ENCODE results near the gene CSH2. TPM values are rescaled to one million over a fixed set of nuclear protein-coding genes. Genes with fewer than 3 reads are reported as not detected.

Gene CSH2
- total and polyA plus RNA-seq, 3 experiments from 2014 or later = not detected

DNA sequence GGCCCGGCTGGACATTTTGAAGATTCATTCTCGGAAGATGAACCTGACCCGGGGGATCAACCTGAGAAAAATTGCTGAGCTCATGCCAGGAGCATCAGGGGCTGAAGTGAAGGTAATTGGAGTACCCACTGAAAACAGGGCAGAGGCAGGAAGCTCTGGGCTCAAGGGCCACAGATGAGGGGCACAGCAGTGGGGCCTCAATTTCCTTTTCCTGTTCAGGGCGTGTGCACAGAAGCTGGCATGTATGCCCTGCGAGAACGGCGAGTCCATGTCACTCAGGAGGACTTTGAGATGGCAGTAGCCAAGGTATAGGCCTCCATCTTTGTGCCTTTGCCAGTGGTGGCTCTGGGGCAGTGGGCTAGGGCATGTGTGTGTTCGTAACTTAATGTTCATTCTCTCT, 42.0 kb downstream of the CSH2 start:
- Mint-ChIP-seq H3K4me1 (peaks cover 63 to 71% (median 69%) of the 10 kb centered on the region in 3 donors), H3K36me3 (peaks cover 12 to 91% (median 21%) of the 10 kb centered on the region in 3 donors)

GRCh38 chr17:63830904-63831491, 42.5 kb downstream of the CSH2 start:
- Mint-ChIP-seq H3K9me3 (no peaks in the 10 kb centered on the region), H3K27me3 (peaks cover 0 to 3% of the 10 kb centered on the region in 2 donors), H3K36me3 (peaks cover 12 to 90% (median 21%) of the 10 kb centered on the region in 3 donors), H3K27ac (peak overlapping the region; percentile 10 to 98 (median 66)), H3K4me1 (peaks cover 68 to 75% (median 74%) of the 10 kb centered on the region in 3 donors), H3K4me3 (peak overlapping the region in 5 of 7 donors; percentile 45 to 66 (median 58))
- DNase-seq = no peak
- POLR2A ChIA-PET = interaction anchor here (1.7 to 7.8 kb wide), 2 partner anchors 10 to 58 kb away, joined by 6 to 73 read pairs; partner anchors contain the start of genes CCDC47, DDX42 and SMARCD2
- no peaks in the 10 kb centered on the region for H3K9me3 ChIP-seq (ENCODE audit: low read length)
- H3K4me3 ChIP-seq (ENCODE audit: low read length) = no peak overlapping the region
- no peak overlapping the region for H3K27ac ChIP-seq (ENCODE audit: low read depth, low read length)
- no peaks in the 10 kb centered on the region for H3K27me3 ChIP-seq (ENCODE audit: insufficient read depth, low read length, poor library complexity, severe bottlenecking)
- CTCF ChIA-PET = interaction anchor here (4.8 to 6.1 kb wide), 3 partner anchors 10 to 133 kb away, joined by 19 to 48 read pairs (median 37); partner anchors contain the start of gene SMARCD2
- peaks cover 56% of the 10 kb centered on the region for H3K36me3 ChIP-seq (ENCODE audit: insufficient read depth, low read length)
- H3K4me1 ChIP-seq (ENCODE audit: insufficient read depth, low read length) = peaks cover 61% of the 10 kb centered on the region

More for the DNA sequence above, 42.0 kb downstream of the CSH2 start:
- Mint-ChIP-seq H3K27me3 (peaks cover 0 to 3% of the 10 kb centered on the region in 2 donors), H3K9me3 (no peaks in the 10 kb centered on the region), H3K27ac (peak overlapping the region; percentile 55 to 98 (median 72)), H3K4me3 (peak overlapping the region in 5 of 7 donors; percentile 12 to 66 (median 50))
- Histone ChIP-seq H3K4me3 (ENCODE audit: low read length) (peak overlapping the region; percentile 6), H3K27me3 (ENCODE audit: insufficient read depth, low read length, poor library complexity, severe bottlenecking) (no peaks in the 10 kb centered on the region), H3K36me3 (ENCODE audit: insufficient read depth, low read length) (peaks cover 59% of the 10 kb centered on the region), H3K4me1 (ENCODE audit: insufficient read depth, low read length) (peaks cover 56% of the 10 kb centered on the region), H3K9me3 (ENCODE audit: low read length) (no peaks in the 10 kb centered on the region), H3K27ac (ENCODE audit: low read depth, low read length) (no peak overlapping the region)
- no peak for DNase-seq
- CTCF ChIA-PET = interaction anchor here (4.8 to 6.1 kb wide), 3 partner anchors 9 to 134 kb away, joined by 19 to 48 read pairs (median 37); partner anchors contain the start of gene SMARCD2
- POLR2A ChIA-PET = interaction anchor here (7.8 kb wide), 1 partner anchor 10 kb away, joined by 73 read pairs; the partner anchor contains the start of gene SMARCD2

- Histone ChIP-seq H3K9me3 (ENCODE audit: low read length) (no peaks in the 10 kb centered on the region), H3K4me1 (ENCODE audit: insufficient read depth, low read length) (peaks cover 66% of the 10 kb centered on the region), H3K4me3 (ENCODE audit: low read length) (no peak overlapping the region), H3K27me3 (ENCODE audit: insufficient read depth, low read length, poor library complexity, severe bottlenecking) (no peaks in the 10 kb centered on the region), H3K36me3 (ENCODE audit: insufficient read depth, low read length) (peaks cover 60% of the 10 kb centered on the region), H3K27ac (ENCODE audit: low read depth, low read length) (no peak overlapping the region)
- peak overlapping the region in 7 of 8 donors; percentile 28 to 98 (median 78) for H3K27ac Mint-ChIP-seq
- peaks cover 15 to 89% (median 20%) of the 10 kb centered on the region in 3 donors for H3K36me3 Mint-ChIP-seq
- peaks cover 70 to 79% (median 78%) of the 10 kb centered on the region in 3 donors for H3K4me1 Mint-ChIP-seq
- CTCF ChIA-PET = interaction anchor here (4.8 to 6.1 kb wide), 3 partner anchors 10 to 132 kb away, joined by 19 to 48 read pairs (median 37); partner anchors contain the start of gene SMARCD2
- H3K4me3 Mint-ChIP-seq = peak overlapping the region in 6 of 7 donors; percentile 21 to 58 (median 31)
- peaks cover 0 to 3% of the 10 kb centered on the region in 2 donors for H3K27me3 Mint-ChIP-seq
- DNase-seq = no peak
- H3K9me3 Mint-ChIP-seq = no peaks in the 10 kb centered on the region
- POLR2A ChIA-PET = interaction anchor here (1.1 to 7.8 kb wide), 3 partner anchors 11 to 135 kb away, joined by 3 to 73 read pairs (median 6); partner anchors contain the start of genes CCDC47, DDX42 and SMARCD2
Measured at GRCh38 chr17:63830278-63830677, 43.2 kb downstream of the CSH2 start.

- Mint-ChIP-seq H3K27me3 (peaks cover 0 to 2% of the 10 kb centered on the region in 2 donors), H3K9me3 (no peaks in the 10 kb centered on the region), H3K4me3 (peak overlapping the region in 5 of 7 donors; percentile 14 to 97 (median 50)), H3K4me1 (peaks cover 68 to 80% (median 75%) of the 10 kb centered on the region in 3 donors), H3K36me3 (peaks cover 22 to 89% (median 24%) of the 10 kb centered on the region in 3 donors), H3K27ac (peak overlapping the region in 6 of 8 donors; percentile 35 to 98 (median 60))
- CTCF ChIA-PET = interaction anchor here (1.0 to 6.1 kb wide), 3 partner anchors 12 to 47 kb away, joined by 3 to 48 read pairs (median 37); partner anchors contain the start of gene SMARCD2
- H3K4me3 ChIP-seq (ENCODE audit: low read length) = peak overlapping the region; percentile 94
- peaks cover 58% of the 10 kb centered on the region for H3K4me1 ChIP-seq (ENCODE audit: insufficient read depth, low read length)
- no peaks in the 10 kb centered on the region for H3K27me3 ChIP-seq (ENCODE audit: insufficient read depth, low read length, poor library complexity, severe bottlenecking)
- DNase-seq = no peak
- H3K36me3 ChIP-seq (ENCODE audit: insufficient read depth, low read length) = peaks cover 66% of the 10 kb centered on the region
- no peak overlapping the region for H3K27ac ChIP-seq (ENCODE audit: low read depth, low read length)
- POLR2A ChIA-PET = interaction anchor here (7.8 kb wide), 1 partner anchor 12 kb away, joined by 73 read pairs; the partner anchor contains the start of gene SMARCD2
- no peaks in the 10 kb centered on the region for H3K9me3 ChIP-seq (ENCODE audit: low read length)
Measured at GRCh38 chr17:63828936-63829335, 44.5 kb downstream of the CSH2 start.

GRCh38 chr17:63827801-63828221, 45.7 kb downstream of the CSH2 start:
- H3K27me3 ChIP-seq (ENCODE audit: insufficient read depth, low read length, poor library complexity, severe bottlenecking) = no peaks in the 10 kb centered on the region
- H3K4me1 ChIP-seq (ENCODE audit: insufficient read depth, low read length) = peaks cover 58% of the 10 kb centered on the region
- H3K27me3 Mint-ChIP-seq = peaks cover 0 to 2% of the 10 kb centered on the region in 2 donors
- H3K27ac Mint-ChIP-seq = peak overlapping the region; percentile 97 to 100 (median 99)
- peaks cover 63% of the 10 kb centered on the region for H3K36me3 ChIP-seq (ENCODE audit: insufficient read depth, low read length)
- peaks cover 70 to 88% (median 75%) of the 10 kb centered on the region in 3 donors for H3K4me1 Mint-ChIP-seq
- CTCF ChIA-PET = interaction anchor here (1.0 to 6.1 kb wide), 3 partner anchors 13 to 46 kb away, joined by 3 to 48 read pairs (median 37); partner anchors contain the start of gene SMARCD2
- peak overlapping the region; percentile 78 for H3K27ac ChIP-seq (ENCODE audit: low read depth, low read length)
- H3K4me3 Mint-ChIP-seq = peak overlapping the region; percentile 95 to 100 (median 97)
- peaks cover 24 to 87% (median 24%) of the 10 kb centered on the region in 3 donors for H3K36me3 Mint-ChIP-seq
- no peak for DNase-seq
- peak overlapping the region; percentile 94 for H3K4me3 ChIP-seq (ENCODE audit: low read length)
- no peaks in the 10 kb centered on the region for H3K9me3 ChIP-seq (ENCODE audit: low read length)
- POLR2A ChIA-PET = interaction anchor here (0.8 to 7.8 kb wide), 4 partner anchors 14 to 129 kb away, joined by 3 to 73 read pairs (median 15); partner anchors contain the start of genes CCDC47, DDX42 and SMARCD2
- no peaks in the 10 kb centered on the region for H3K9me3 Mint-ChIP-seq

GRCh38 chr17:63827002-63827800, 46.3 kb downstream of the CSH2 start, which contains the start of the genes FTSJ3 and PSMC5:
FTSJ3 (minus strand) TSS chr17:63827663; CDS start chr17:63826902, 761 bp downstream.
PSMC5 (plus strand) TSS chr17:63827431; CDS start chr17:63827491, 60 bp downstream.
- H3K27ac ChIP-seq (ENCODE audit: low read depth, low read length) = peak within 1 kb of the TSS; percentile 78
- POLR2A ChIA-PET = interaction anchor here (0.7 to 7.8 kb wide), 5 partner anchors 11 to 127 kb away, joined by 3 to 73 read pairs (median 3); partner anchors contain the start of genes CCDC47, DDX42, LIMD2 and SMARCD2
- H3K9me3 Mint-ChIP-seq = no peaks in the 10 kb centered on the region
- CTCF ChIA-PET = interaction anchor here (1.3 to 6.1 kb wide), 3 partner anchors 13 to 32 kb away, joined by 3 to 48 read pairs (median 37); partner anchors contain the start of gene SMARCD2
- no peaks in the 10 kb centered on the region for H3K27me3 ChIP-seq (ENCODE audit: insufficient read depth, low read length, poor library complexity, severe bottlenecking)
- H3K27ac Mint-ChIP-seq = peak within 1 kb of the TSS; percentile 97 to 100 (median 99)
- peaks cover 69 to 89% (median 72%) of the 10 kb centered on the region in 3 donors for H3K4me1 Mint-ChIP-seq
- peak within 1 kb of the TSS; percentile 94 for H3K4me3 ChIP-seq (ENCODE audit: low read length)
- peaks cover 56% of the 10 kb centered on the region for H3K4me1 ChIP-seq (ENCODE audit: insufficient read depth, low read length)
- peaks cover 65% of the 10 kb centered on the region for H3K36me3 ChIP-seq (ENCODE audit: insufficient read depth, low read length)
- H3K36me3 Mint-ChIP-seq = peaks cover 24 to 87% (median 24%) of the 10 kb centered on the region in 3 donors
- H3K9me3 ChIP-seq (ENCODE audit: low read length) = no peaks in the 10 kb centered on the region
- peak; percentile 92 to 98 (median 95) for DNase-seq
- H3K4me3 Mint-ChIP-seq = peak within 1 kb of the TSS; percentile 95 to 100 (median 97)
- H3K27me3 Mint-ChIP-seq = peaks cover 0 to 2% of the 10 kb centered on the region in 2 donors

Data from CD8-positive, alpha-beta memory T cell (primary cell).